Tibial nerve (tissue), 4 donors: ENCODE measurements around the gene FAM136A. TPM values are rescaled to one million over a fixed set of nuclear protein-coding genes. Genes with fewer than 3 reads are reported as not detected.

Experiments
- DNase-seq, 2 donors: peaks; one replicate each; pipeline ENCODE4 v3.0.0-alpha.2; 2019; ENCODE audit warnings: low spot score in 2 of 2
- H3K27ac ChIP-seq, 4 donors: fragments of 200-600 bp; sonication (generic) in 3 of 4; one replicate each; pipeline ENCODE4 v1.5.1; 2017 to 2019; ENCODE audit warnings: mild to moderate bottlenecking in 1 of 4
- H3K27me3 ChIP-seq, 2 donors: fragments of 200-600 bp; sonication (generic) in 1 of 2; one replicate each; pipeline versions ENCODE4 v1.5.1 to v1.6.0; 2017 to 2019
- H3K36me3 ChIP-seq, 3 donors: fragments of 200-600 bp; sonication (generic); one replicate each; pipeline ENCODE4 v1.5.1; 2018 to 2019
- H3K4me1 ChIP-seq, 4 donors: fragments of 200-600 bp; sonication (generic) in 3 of 4; one replicate each; pipeline ENCODE4 v1.5.1; 2017 to 2019
- H3K4me3 ChIP-seq, 4 donors: fragments of 200-600 bp; sonication (generic) in 3 of 4; one replicate each; pipeline ENCODE4 v1.5.1; 2017 to 2019; ENCODE audit warnings: mild to moderate bottlenecking in 1 of 4, moderate library complexity in 1 of 4
- H3K9me3 ChIP-seq, 4 donors: fragments of 200-600 bp; sonication (generic) in 3 of 4; one replicate each; pipeline ENCODE4 v1.5.1; 2017 to 2019
- CTCF ChIP-seq, 5 experiments: fragments of 200-600 bp in 3 of 5; fragments of 450-650 bp in 2 of 5; sonication (generic) in 3 of 5; IDR thresholded peaks; one replicate each; pipeline ENCODE4 v1.5.1; 2016 to 2019; ENCODE audit warnings: antibody characterized with exemption in 5 of 5, mild to moderate bottlenecking in 3 of 5, moderate library complexity in 2 of 5
- EP300 ChIP-seq, 2 donors: sonication (generic); formaldehyde crosslinking; IDR thresholded peaks; one replicate each; pipeline ENCODE4 v1.6.1; 2017; ENCODE audit warnings: antibody characterized with exemption in 2 of 2, mild to moderate bottlenecking in 1 of 2
- POLR2A ChIP-seq, 2 donors: fragments of 450-650 bp; IDR thresholded peaks; one replicate each; pipeline ENCODE4 v1.6.1; 2017; ENCODE audit warnings: antibody characterized with exemption in 2 of 2, mild to moderate bottlenecking in 2 of 2, moderate library complexity in 2 of 2
- WGBS, 2 donors: methylation state at CpG; one replicate each; pipeline ENCODE4 v1.1.5; 2018; 5-methylcytosine and 5-hydroxymethylcytosine counted together
- total RNA-seq, 4 donors: library from RNA; depleted of rRNA; stranded (reverse); fragments of >200 nt; gene quantifications; one replicate each; pipeline ENCODE4 v1.1.0, GENCODE V29; 2016

The FAM136A gene
- total RNA-seq, 4 donors from 2014 or later = 8.2 to 18.3 (median 13.5) TPM

- DNase-seq = no peak
- no peak overlapping the region for H3K4me3 ChIP-seq
- WGBS, 2 donors = 59 to 61% methylated on average over 6 of the region's 6 CpGs
- H3K4me1 ChIP-seq = no peaks in the 10 kb centered on the region
- H3K9me3 ChIP-seq = no peaks in the 10 kb centered on the region
- H3K27me3 ChIP-seq = no peaks in the 10 kb centered on the region
- TF ChIP-seq EP300 (IDR thresholded peaks at IDR 0.05) = no peak
- TF ChIP-seq POLR2A (IDR thresholded peaks at IDR 0.05) = no peak
- TF ChIP-seq CTCF (IDR thresholded peaks at IDR 0.05) = no peak
- no peaks in the 10 kb centered on the region for H3K36me3 ChIP-seq
- no peak overlapping the region for H3K27ac ChIP-seq
Observed at GRCh38 chr2:70328921-70329561, 27.2 kb upstream of the FAM136A start.

DNA sequence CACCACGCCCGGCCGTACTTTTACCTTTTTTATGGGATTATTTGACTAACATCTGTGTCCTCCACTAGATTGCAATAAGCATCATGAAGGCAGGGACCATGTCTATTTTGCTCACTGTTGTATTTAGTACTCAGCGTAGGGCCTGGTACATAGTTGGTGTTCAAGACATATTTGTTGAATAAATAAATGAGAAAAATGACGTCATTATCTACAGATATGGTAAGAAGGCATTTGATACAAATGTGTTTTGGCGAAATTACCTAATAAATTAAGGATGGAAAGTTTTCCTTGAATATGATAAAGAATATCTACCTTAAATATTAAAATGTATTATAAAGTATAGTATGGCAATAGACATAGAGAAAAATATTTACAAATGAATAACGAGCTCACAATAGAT, 24.0 kb upstream of the FAM136A start:
- H3K9me3 ChIP-seq = no peaks in the 10 kb centered on the region
- no peak for DNase-seq
- no peak overlapping the region for H3K27ac ChIP-seq
- no peak overlapping the region for H3K4me3 ChIP-seq
- H3K27me3 ChIP-seq = no peaks in the 10 kb centered on the region
- WGBS, 2 donors = 91 to 95% methylated on average over 7 of the region's 7 CpGs
- no peaks in the 10 kb centered on the region for H3K36me3 ChIP-seq
- H3K4me1 ChIP-seq = no peaks in the 10 kb centered on the region
- no peak for TF ChIP-seq EP300 (IDR thresholded peaks at IDR 0.05)
- no peak for TF ChIP-seq POLR2A (IDR thresholded peaks at IDR 0.05)
- TF ChIP-seq CTCF (IDR thresholded peaks at IDR 0.05) = no peak

DNA sequence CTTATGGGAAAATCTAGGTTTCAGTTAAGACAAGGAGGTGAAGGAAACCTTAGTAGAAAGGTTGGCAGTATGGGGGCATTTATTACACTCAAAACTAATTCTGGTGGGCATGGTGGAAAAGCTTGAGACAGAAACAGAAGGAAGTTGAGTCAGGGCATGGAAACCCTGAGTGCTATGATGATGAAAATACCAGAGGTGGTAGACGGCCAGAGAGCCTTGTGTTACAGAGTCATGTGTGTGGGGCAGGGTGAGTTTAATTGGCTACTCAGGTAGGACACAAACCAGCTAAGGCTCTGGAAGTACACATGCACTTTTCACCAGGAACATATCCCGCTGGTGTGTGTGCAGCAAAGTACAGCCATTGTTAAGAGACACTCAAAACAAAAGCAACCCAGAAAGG, 20.7 kb upstream of the FAM136A start:
- no peaks in the 10 kb centered on the region for H3K9me3 ChIP-seq
- DNase-seq = no peak
- H3K27ac ChIP-seq = no peak overlapping the region
- H3K36me3 ChIP-seq = no peaks in the 10 kb centered on the region
- TF ChIP-seq POLR2A (IDR thresholded peaks at IDR 0.05) (no peak), EP300 (IDR thresholded peaks at IDR 0.05) (no peak), CTCF (IDR thresholded peaks at IDR 0.05) (no peak)
- H3K4me1 ChIP-seq = no peaks in the 10 kb centered on the region
- no peaks in the 10 kb centered on the region for H3K27me3 ChIP-seq
- WGBS, 2 donors = 68 to 69% methylated on average over 2 of the region's 2 CpGs
- no peak overlapping the region for H3K4me3 ChIP-seq

DNA sequence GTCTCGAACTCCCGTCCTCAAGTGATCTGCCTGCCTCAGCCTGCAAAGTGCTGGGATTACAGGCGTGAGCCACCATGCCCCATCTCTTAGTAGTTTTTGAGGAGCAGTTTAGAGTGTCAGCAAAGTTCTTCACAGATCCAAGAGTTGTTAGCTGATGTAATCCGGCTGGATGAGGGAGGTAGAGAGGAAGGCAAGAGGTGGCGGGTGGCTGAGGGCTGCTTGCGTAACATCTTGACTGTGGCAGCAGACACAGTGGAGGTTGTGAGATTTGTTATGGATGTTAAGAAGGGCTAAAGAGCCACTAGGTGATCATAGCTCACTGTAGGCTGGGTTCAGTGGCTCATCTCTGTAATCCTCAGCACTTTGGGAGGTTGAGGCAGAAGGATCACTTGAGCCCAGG, 19.5 kb upstream of the FAM136A start:
- Histone ChIP-seq H3K4me1 (no peaks in the 10 kb centered on the region), H3K36me3 (no peaks in the 10 kb centered on the region), H3K27me3 (no peaks in the 10 kb centered on the region), H3K4me3 (no peak overlapping the region), H3K27ac (no peak overlapping the region), H3K9me3 (no peaks in the 10 kb centered on the region)
- no peak for TF ChIP-seq CTCF (IDR thresholded peaks at IDR 0.05)
- no peak for TF ChIP-seq POLR2A (IDR thresholded peaks at IDR 0.05)
- no peak for TF ChIP-seq EP300 (IDR thresholded peaks at IDR 0.05)
- 89 to 94% methylated on average over 6 of the region's 6 CpGs for WGBS, 2 donors
- DNase-seq = no peak

- H3K9me3 ChIP-seq = no peaks in the 10 kb centered on the region
- H3K27me3 ChIP-seq = no peaks in the 10 kb centered on the region
- H3K27ac ChIP-seq = no peak overlapping the region
- H3K4me3 ChIP-seq = no peak overlapping the region
- H3K4me1 ChIP-seq = no peaks in the 10 kb centered on the region
- TF ChIP-seq EP300 (IDR thresholded peaks at IDR 0.05) (no peak), CTCF (IDR thresholded peaks at IDR 0.05) (no peak), POLR2A (IDR thresholded peaks at IDR 0.05) (no peak)
- DNase-seq = no peak
- 60 to 71% methylated on average over 1 of the region's 1 CpG for WGBS, 2 donors
- no peaks in the 10 kb centered on the region for H3K36me3 ChIP-seq
Observed at GRCh38 chr2:70314640-70315039, 12.8 kb upstream of the FAM136A start.
